Kidney (tissue), 14 donors: ENCODE results near the gene CDK5RAP3. TPM values are rescaled to one million over a fixed set of nuclear protein-coding genes. Genes with fewer than 3 reads are reported as not detected.

Experiments used
- DNase-seq, 5 donors: peaks; one replicate each; pipeline ENCODE4 v3.0.0-alpha.2; 2013 to 2020
- FAIRE-seq: peaks from 2 replicates; lab custom pipeline; 2012; peaks lifted over from hg19 to GRCh38; lab: Jason Lieb, UNC
- H3K27ac ChIP-seq, 2 donors: one replicate each; pipeline ENCODE4 v1.7.0; 2013; ENCODE audit warnings: low read depth in 2 of 2, low read length in 2 of 2, inconsistent platforms in 1 of 2
- H3K27me3 ChIP-seq: one replicate; pipeline ENCODE4 v1.7.1; 2013; ENCODE audit warnings: low read length, inconsistent platforms; ENCODE audit not compliant: control insufficient read depth, insufficient read depth
- H3K36me3 ChIP-seq, 3 donors: one replicate each; pipeline versions ENCODE4 v1.7.0 to v1.7.1; 2013; ENCODE audit warnings: low read length in 3 of 3, control low read depth in 1 of 3, inconsistent platforms in 1 of 3; ENCODE audit not compliant: insufficient read depth in 3 of 3, control insufficient read depth in 2 of 3
- H3K4me1 ChIP-seq, 3 donors: one replicate each; pipeline versions ENCODE4 v1.7.0 to v1.7.1; 2013; ENCODE audit warnings: low read length in 3 of 3, inconsistent platforms in 1 of 3, low read depth in 1 of 3; ENCODE audit not compliant: control insufficient read depth in 2 of 3, insufficient read depth in 2 of 3
- H3K4me3 ChIP-seq, 3 donors: one replicate each; pipeline versions ENCODE4 v1.7.0 to v1.8.1; 2013; ENCODE audit warnings: low read length in 3 of 3, control low read depth in 1 of 3, inconsistent platforms in 1 of 3
- H3K9ac ChIP-seq, 3 donors: one replicate each; pipeline versions ENCODE4 v1.7.0 to v1.7.1; 2013; ENCODE audit warnings: low read length in 3 of 3, control low read depth in 1 of 3, inconsistent platforms in 1 of 3
- H3K9me3 ChIP-seq, 3 donors: one replicate each; pipeline versions ENCODE4 v1.7.0 to v1.7.1; 2013; ENCODE audit warnings: low read length in 3 of 3, control low read depth in 1 of 3, inconsistent platforms in 1 of 3; ENCODE audit not compliant: control insufficient read depth in 2 of 3, insufficient read depth in 1 of 3
- intact Hi-C: fragments of 100-400 bp; cut with DNase I; formaldehyde crosslinking; loops from one replicate; pipeline ENCODE4 v1.11.1; 2022
- polyA plus RNA-seq: library from polyadenylated mRNA; stranded (reverse); fragments of 350-450 nt; fragmentation: Illumina TruSeq; extraction: RNeasy Lipid Tissue Mini Kit (QIAGEN cat#74804); gene quantifications from one replicate; pipeline ENCODE4 v1.2.3, GENCODE V29; 2014; ENCODE audit warnings: low read depth, low replicate concordance; ENCODE audit not compliant: insufficient read depth
- total RNA-seq: library from RNA; stranded (reverse); fragmentation: NEBNext Ultra II Directional; extraction: Animal tissue kit (Norgen Biotek cat#: 25700); gene quantifications from one replicate; pipeline ENCODE4 v1.2.1, GENCODE V29; 2021
- TF ChIP-seq, protein P1 (sequence below): IDR thresholded peaks from 3 replicates; pipeline ENCODE4 v1.5.1; 2012; ENCODE audit warnings: mild to moderate bottlenecking, moderate library complexity, borderline replicate concordance; ENCODE audit not compliant: insufficient read depth; ENCODE audit errors: extremely low read depth
- donor health status: control.
- donor health status: control.
- donor health status: control.
- donor health status: control.
- donor health status: control.
- donor health status: DM: yes; HTN: yes; CAD: no.
- donor health status: Normal renal cell carcinoma (clear cell type).

Gene CDK5RAP3
- total and polyA plus RNA-seq, 2 donors from 2014 or later, result 140 to 208 TPM

DNA sequence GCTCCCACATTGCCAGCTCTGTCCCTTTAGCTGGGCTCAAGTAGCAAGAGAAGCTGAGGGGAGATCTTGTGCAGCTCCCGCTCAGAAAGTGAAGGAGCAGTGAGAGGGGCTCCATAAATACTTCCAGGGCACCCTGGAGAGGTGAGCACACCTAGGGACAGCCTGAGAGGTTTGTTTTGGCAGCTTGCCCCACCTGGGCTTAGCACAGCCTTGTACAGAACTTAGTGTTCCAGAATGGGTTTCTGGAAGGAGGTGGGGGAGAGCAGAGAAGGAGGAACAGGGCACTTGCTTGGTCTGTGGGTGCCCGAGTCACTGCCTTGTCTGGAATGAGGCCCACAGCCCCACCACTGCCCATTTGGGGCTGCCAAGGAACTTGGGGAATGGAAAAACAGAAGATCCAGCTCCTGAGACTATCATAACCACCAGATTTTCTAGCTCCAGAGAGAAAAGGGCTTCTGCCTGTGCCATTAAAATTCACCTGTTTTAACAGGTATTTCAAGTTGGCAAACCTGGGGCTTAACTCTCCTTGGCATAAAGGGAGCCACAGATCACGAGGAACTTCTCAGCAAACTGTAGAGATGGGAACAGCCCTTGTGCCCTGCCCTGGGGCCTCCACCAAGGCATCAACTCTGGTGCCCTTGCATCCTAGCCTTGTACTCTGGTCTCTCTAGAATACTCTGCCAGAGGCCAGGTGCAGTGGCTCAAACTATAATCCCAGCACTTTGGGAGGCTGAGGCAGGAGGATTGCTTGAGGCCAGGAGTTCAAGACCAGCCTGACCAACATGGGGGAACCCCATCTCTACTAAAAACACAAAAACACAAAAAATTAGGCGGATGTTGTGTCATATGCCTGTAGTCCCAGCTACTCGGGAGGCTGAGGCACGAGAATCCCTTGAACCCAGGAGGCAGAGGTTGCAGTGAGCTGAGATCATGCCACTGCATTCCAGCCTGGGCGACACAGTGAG lies 15.1 kb upstream of the CDK5RAP3 start:
- Histone ChIP-seq H3K4me1 (peaks cover 0 to 37% (median 23%) of the 10 kb centered on the region in 3 donors), H3K4me3 (peak overlapping the region; percentile 16 to 86 (median 80)), H3K27me3 (no peaks in the 10 kb centered on the region), H3K9ac (peak overlapping the region in 2 of 3 donors; percentile 26 to 99), H3K27ac (peak overlapping the region; percentile 84 to 95), H3K36me3 (no peaks in the 10 kb centered on the region), H3K9me3 (no peaks in the 10 kb centered on the region)
- TF ChIP-seq, protein P1, sequence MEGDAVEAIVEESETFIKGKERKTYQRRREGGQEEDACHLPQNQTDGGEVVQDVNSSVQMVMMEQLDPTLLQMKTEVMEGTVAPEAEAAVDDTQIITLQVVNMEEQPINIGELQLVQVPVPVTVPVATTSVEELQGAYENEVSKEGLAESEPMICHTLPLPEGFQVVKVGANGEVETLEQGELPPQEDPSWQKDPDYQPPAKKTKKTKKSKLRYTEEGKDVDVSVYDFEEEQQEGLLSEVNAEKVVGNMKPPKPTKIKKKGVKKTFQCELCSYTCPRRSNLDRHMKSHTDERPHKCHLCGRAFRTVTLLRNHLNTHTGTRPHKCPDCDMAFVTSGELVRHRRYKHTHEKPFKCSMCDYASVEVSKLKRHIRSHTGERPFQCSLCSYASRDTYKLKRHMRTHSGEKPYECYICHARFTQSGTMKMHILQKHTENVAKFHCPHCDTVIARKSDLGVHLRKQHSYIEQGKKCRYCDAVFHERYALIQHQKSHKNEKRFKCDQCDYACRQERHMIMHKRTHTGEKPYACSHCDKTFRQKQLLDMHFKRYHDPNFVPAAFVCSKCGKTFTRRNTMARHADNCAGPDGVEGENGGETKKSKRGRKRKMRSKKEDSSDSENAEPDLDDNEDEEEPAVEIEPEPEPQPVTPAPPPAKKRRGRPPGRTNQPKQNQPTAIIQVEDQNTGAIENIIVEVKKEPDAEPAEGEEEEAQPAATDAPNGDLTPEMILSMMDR, result no peak
- FAIRE-seq (no peak), DNase-seq (peak in 1 of 5 donors; percentile 92)
- intact Hi-C loops, result no loop called here

DNA sequence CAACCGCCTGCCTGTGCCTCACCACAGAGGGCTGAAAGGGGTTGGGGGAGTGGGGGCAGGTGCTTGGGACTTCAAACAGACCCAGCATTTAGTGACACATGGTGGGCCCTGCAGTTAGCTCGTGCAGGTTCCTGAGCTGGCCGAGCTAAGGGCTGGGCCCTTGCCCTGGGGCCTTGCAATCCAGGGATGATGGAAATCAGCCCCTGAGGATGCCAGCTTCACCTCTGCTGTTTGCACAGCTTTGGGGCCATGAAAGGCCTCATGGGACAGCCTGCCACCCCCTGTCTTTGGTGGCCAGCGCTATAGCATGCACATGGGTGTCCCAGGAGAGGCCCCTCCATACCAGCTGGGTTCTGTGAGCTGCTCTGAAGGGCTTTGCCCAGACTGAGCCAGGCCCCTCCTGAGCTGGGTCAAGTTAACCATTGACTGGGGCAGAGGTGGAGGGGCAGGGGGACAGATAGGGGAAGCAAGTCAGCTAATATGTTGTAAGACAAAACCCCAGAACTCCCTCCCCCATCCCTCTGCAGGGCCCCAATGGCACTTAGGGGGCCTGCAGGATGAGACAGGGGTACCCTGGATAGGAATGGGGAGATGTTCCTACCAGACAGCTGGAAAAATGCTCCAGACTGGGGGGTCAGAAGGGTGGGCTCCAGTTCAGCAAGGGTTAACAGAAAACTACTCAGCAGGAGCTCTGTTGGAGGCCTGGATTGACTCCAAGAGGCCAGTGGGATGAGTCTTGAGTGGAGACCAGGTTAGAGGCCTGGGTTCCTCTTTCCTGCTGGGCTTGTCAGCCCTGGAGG lies 13.9 kb upstream of the CDK5RAP3 start:
- intact Hi-C loops, result no loop called here
- Histone ChIP-seq H3K36me3 (no peaks in the 10 kb centered on the region), H3K9ac (peak overlapping the region; percentile 49 to 99 (median 72)), H3K4me1 (peaks cover 0 to 29% (median 23%) of the 10 kb centered on the region in 3 donors), H3K27ac (peak overlapping the region; percentile 84 to 95), H3K4me3 (peak overlapping the region; percentile 44 to 86 (median 80)), H3K27me3 (no peaks in the 10 kb centered on the region), H3K9me3 (no peaks in the 10 kb centered on the region)
- FAIRE-seq (no peak), DNase-seq (peak in 4 of 5 donors; percentile 38 to 67 (median 58))
- TF ChIP-seq, protein P1, result no peak

DNA sequence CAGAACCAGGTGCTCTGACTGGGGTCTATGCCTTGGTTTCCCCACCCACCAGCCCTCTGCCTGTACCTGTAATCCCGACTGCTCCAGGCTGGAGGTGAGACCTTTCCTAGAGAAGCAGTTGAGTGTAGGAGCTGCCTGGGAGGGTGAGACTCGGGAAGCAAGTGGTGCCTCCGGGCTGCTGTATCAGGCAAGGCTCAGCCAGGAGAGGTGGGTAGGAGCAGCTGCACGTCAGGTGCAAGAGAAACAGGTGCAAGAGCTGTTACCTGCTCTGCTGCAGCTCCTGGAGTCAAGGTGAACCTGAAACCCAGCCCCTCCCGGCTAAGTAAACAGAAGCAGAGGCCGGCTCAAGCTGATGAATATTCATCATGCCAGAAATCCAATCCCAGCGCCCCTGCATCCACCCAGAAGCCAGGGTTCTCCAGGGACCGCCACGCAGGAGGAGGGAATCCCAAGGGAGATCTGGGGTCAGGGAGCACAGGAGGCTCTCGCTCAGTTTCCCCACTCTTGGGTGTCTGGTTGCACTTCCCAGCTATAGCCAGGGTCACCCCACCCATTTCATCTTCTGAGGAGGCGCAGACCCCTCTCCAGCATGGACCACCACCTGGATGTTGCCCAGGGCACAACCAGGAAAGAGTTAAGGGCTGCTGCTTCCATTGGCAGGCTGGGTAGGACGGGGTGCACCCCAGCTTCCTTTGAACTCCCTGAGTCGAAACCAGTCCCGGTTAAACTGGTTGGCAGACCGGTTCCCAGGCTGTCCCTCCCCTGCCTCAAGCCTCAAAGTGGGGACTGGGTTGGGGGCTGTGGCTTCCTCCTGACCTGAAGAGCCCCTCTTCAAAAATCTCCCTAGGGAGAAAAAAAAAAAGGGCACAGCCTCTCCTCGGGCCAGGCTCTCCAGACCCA lies 13.1 kb upstream of the CDK5RAP3 start, which contains the start of gene PRR15L:
Gene PRR15L (minus strand): TSS at position 293 of the 900 bp plus-strand sequence. CDS start 4,649 bp downstream, outside the sequence.
- Histone ChIP-seq H3K9ac (peak within 1 kb of the TSS; percentile 49 to 99 (median 72)), H3K4me1 (peaks cover 0 to 23% (median 20%) of the 10 kb centered on the region in 3 donors), H3K36me3 (no peaks in the 10 kb centered on the region), H3K27me3 (no peaks in the 10 kb centered on the region), H3K4me3 (peak within 1 kb of the TSS; percentile 44 to 86 (median 80)), H3K9me3 (no peaks in the 10 kb centered on the region), H3K27ac (peak within 1 kb of the TSS; percentile 84 to 95)
- peak; percentile 72 to 86 (median 78) for DNase-seq
- FAIRE-seq, result no peak
- TF ChIP-seq, protein P1, result no peak
- intact Hi-C loops, result no loop called here
